KOPT-K1 (cell line): ENCODE measurements around the gene DDX6.
"Not testable (repeated sequence)": the region's sequence is repeated elsewhere in the genome, so short reads cannot be mapped to it uniquely, and the experiment has no call there.

Experiments used
- H3K27ac ChIP-seq: fragments of 200-600 bp; sonication (generic); 2 replicates; pipeline ENCODE4 v1.5.1; 2016; ENCODE audit warnings: antibody characterized with exemption, mild to moderate bottlenecking, low read depth, low read length; ENCODE audit not compliant: poor library complexity, severe bottlenecking
- H3K36me3 ChIP-seq: fragments of 200-600 bp; sonication (generic); 2 replicates; pipeline ENCODE4 v1.5.1; 2017; ENCODE audit warnings: antibody characterized with exemption, mild to moderate bottlenecking, low read length, moderate library complexity; ENCODE audit not compliant: insufficient read depth
- H3K9me3 ChIP-seq: fragments of 200-600 bp; sonication (generic); 2 replicates; pipeline ENCODE4 v1.5.1; 2017; ENCODE audit warnings: antibody characterized with exemption, low read length, mild to moderate bottlenecking; ENCODE audit not compliant: insufficient read depth, poor library complexity, severe bottlenecking

Gene DDX6

GRCh38 chr11:118734031-118734430, 56.9 kb downstream of the DDX6 start:
- no peaks in the 10 kb centered on the region for H3K36me3 ChIP-seq
- no peak overlapping the region for H3K27ac ChIP-seq
- no peaks in the 10 kb centered on the region for H3K9me3 ChIP-seq

- H3K27ac ChIP-seq, H3K36me3 ChIP-seq, H3K9me3 ChIP-seq: not testable (repeated sequence)
These were observed 61.2 kb downstream of the DDX6 start for GRCh38 chr11:118729753-118730152.

- H3K9me3 ChIP-seq, H3K27ac ChIP-seq, H3K36me3 ChIP-seq: not testable (repeated sequence)
These were observed 62.9 kb downstream of the DDX6 start for GRCh38 chr11:118728112-118728511.

DNA sequence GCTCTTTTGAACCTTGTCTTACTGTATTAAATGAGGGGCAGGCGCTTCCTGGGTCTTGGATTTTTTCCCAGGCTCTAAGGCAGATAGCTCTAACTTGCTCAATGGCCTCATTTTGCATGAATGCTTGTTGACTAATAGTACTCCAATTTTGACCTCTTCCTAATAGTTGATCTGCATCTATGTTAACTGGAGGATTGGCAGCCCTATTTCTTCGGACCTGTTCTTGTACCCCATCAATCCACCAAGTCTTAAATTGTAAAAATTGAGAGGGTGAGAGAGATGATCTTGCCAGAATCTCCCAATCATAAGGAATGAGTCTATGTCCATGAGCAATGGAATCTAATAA, 63.3 kb downstream of the DDX6 start:
- not testable (repeated sequence) for H3K9me3 ChIP-seq, H3K27ac ChIP-seq, H3K36me3 ChIP-seq

- H3K9me3 ChIP-seq, H3K27ac ChIP-seq: not testable (repeated sequence)
These were observed 63.8 kb downstream of the DDX6 start for GRCh38 chr11:118727001-118727720.

DNA sequence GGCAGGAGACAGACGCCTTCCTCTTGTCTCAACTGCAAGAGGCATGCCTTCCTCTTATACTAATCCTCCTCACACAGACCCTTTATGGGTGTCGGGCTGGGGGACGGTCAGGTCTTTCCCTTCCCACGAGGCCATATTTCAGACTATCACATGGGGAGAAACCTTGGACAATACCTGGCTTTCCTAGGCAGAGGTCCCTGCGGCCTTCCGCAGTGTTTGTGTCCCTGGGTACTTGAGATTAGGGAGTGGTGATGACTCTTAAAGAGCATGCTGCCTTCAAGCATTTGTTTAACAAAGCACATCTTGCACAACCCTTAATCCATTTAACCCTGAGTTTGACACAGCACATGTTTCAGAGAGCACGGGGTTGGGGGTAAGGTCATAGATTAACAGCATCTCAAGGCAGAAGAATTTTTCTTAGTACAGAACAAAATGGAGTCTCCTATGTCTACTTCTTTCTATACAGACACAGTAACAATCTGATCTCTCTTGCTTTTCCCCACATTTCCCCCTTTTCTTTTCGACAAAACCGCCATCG, 69.4 kb downstream of the DDX6 start:
- not testable (repeated sequence) for H3K9me3 ChIP-seq, H3K27ac ChIP-seq

More at GRCh38 chr11:118727001-118727720, 63.8 kb downstream of the DDX6 start:
- H3K36me3 ChIP-seq, result not testable (repeated sequence)

DNA sequence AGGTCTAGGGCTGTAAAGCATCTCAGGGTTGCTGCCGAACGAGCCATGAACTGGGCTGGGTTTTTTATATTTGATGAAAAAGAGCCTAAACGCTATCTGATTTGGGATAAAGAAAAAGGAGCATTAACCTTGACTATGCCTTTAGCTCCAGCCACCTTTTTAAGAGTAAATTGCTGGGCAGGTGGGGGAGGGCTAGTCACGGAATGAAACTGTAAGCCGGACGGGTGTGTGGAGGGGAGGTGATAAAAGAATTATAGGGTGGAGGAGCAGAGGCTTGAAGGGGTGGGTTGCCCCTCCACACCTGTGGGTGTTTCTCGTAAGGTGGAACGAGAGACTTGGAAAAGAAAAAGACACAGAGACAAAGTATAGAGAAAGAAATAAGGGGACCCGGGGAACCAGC, 70.2 kb downstream of the DDX6 start:
- H3K9me3 ChIP-seq, H3K36me3 ChIP-seq, H3K27ac ChIP-seq: not testable (repeated sequence)

More for the DNA sequence above, 69.4 kb downstream of the DDX6 start:
- not testable (repeated sequence) for H3K36me3 ChIP-seq

GRCh38 chr11:118720078-118720477, 70.9 kb downstream of the DDX6 start:
- not testable (repeated sequence) for H3K9me3 ChIP-seq, H3K27ac ChIP-seq, H3K36me3 ChIP-seq

- not testable (repeated sequence) for H3K36me3 ChIP-seq, H3K27ac ChIP-seq, H3K9me3 ChIP-seq
These were observed 72.4 kb downstream of the DDX6 start for GRCh38 chr11:118718562-118718961.

- not testable (repeated sequence) for H3K36me3 ChIP-seq, H3K9me3 ChIP-seq, H3K27ac ChIP-seq
These were observed 73.2 kb downstream of the DDX6 start for GRCh38 chr11:118717733-118718132.

GRCh38 chr11:118717221-118717620, 73.7 kb downstream of the DDX6 start:
- not testable (repeated sequence) for H3K27ac ChIP-seq, H3K9me3 ChIP-seq

DNA sequence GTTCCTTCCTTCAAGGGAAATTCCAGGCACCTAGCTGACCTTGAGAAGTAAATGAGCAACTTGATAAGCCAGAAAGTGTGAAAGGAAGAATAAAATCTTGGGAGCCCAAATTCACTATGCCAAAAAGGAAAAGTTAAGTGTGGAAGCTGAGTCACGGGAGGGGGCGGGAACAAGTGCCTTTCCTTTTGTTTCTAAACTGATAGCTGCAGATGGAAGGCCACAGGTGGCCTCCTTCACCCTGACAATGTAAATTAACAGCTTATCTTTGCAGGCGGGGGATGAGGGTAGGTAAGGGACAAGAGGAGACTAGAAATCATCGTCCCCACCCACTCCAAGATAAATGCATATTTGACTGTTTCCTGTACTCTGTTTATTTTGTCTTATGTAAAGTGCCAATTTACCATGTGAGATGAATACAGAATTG, 75.1 kb downstream of the DDX6 start:
- H3K27ac ChIP-seq, result no peak overlapping the region
- H3K9me3 ChIP-seq, result no peaks in the 10 kb centered on the region

More at GRCh38 chr11:118717221-118717620, 73.7 kb downstream of the DDX6 start:
- H3K36me3 ChIP-seq, result not testable (repeated sequence)

GRCh38 chr11:118715245-118715831, 75.6 kb downstream of the DDX6 start:
- Histone ChIP-seq H3K27ac (no peak overlapping the region), H3K36me3 (no peaks in the 10 kb centered on the region), H3K9me3 (no peaks in the 10 kb centered on the region)

More for the DNA sequence above, 75.1 kb downstream of the DDX6 start:
- H3K36me3 ChIP-seq, result no peaks in the 10 kb centered on the region

GRCh38 chr11:118714816-118715215, 76.1 kb downstream of the DDX6 start:
- Histone ChIP-seq H3K27ac (no peak overlapping the region), H3K36me3 (no peaks in the 10 kb centered on the region), H3K9me3 (no peaks in the 10 kb centered on the region)

- not testable (repeated sequence) for H3K27ac ChIP-seq, H3K36me3 ChIP-seq, H3K9me3 ChIP-seq
These were observed 76.5 kb downstream of the DDX6 start for GRCh38 chr11:118714416-118714815.

- Histone ChIP-seq H3K9me3 (no peaks in the 10 kb centered on the region), H3K27ac (no peak overlapping the region), H3K36me3 (no peaks in the 10 kb centered on the region)
These were observed 82.7 kb downstream of the DDX6 start for GRCh38 chr11:118708296-118708695.
